H1 (cell line): ENCODE data around the gene DRC7. TPM values are rescaled to one million over a fixed set of nuclear protein-coding genes. Genes with fewer than 3 reads are reported as not detected.

Experiments
- CTCF ChIA-PET: fragments of 300-600 bp; sonication (Branson Sonifier 250); formaldehyde crosslinking; loops from one replicate; lab custom pipeline; 2021; ENCODE audit not compliant: partially characterized antibody; lab: Charles Lee
- POLR2A ChIA-PET: fragments of 300-600 bp; sonication (Branson Sonifier 250); formaldehyde crosslinking; loops from one replicate; lab custom pipeline; 2021; ENCODE audit warnings: inconsistent platforms; ENCODE audit not compliant: partially characterized antibody; lab: Charles Lee
- DNase-seq, 2 experiments: peaks; one replicate each; pipeline versions ENCODE4 v3.0.0 to v3.0.0-alpha.2; 2010 to 2022; ENCODE audit warnings: low spot score in 2 of 2, low read depth in 1 of 2, mixed read lengths in 1 of 2
- FAIRE-seq: peaks from 2 replicates; lab custom pipeline; 2011; peaks lifted over from hg19 to GRCh38; lab: Jason Lieb, UNC
- H2AFZ ChIP-seq: 2 replicates; pipeline ENCODE4 v1.8.1; 2012; ENCODE audit warnings: low read length, inconsistent platforms
- H2AK5ac ChIP-seq: 2 replicates; pipeline ENCODE4 v1.6.1; 2013; ENCODE audit warnings: low read depth, low read length
- H2BK120ac ChIP-seq: replicated peaks from 2 replicates; pipeline ENCODE3; 2013; ENCODE audit warnings: low read depth, low read length, inconsistent platforms
- H2BK12ac ChIP-seq: 2 replicates; pipeline ENCODE4 v1.6.1; 2013; ENCODE audit warnings: low read depth, low read length
- H2BK15ac ChIP-seq: 2 replicates; pipeline ENCODE4 v1.6.1; 2013; ENCODE audit warnings: low read length
- H2BK20ac ChIP-seq: 2 replicates; pipeline ENCODE4 v1.6.1; 2013; ENCODE audit warnings: low read length
- H2BK5ac ChIP-seq: 2 replicates; pipeline ENCODE4 v1.6.1; 2013; ENCODE audit warnings: low read depth, low read length
- H3K14ac ChIP-seq: 2 replicates; pipeline ENCODE4 v1.6.1; 2013; ENCODE audit warnings: inconsistent platforms; ENCODE audit not compliant: insufficient read length
- H3K18ac ChIP-seq: 2 replicates; pipeline ENCODE4 v1.6.1; 2013; ENCODE audit warnings: low read length; ENCODE audit errors: extremely low read depth
- H3K23ac ChIP-seq: 2 replicates; pipeline ENCODE4 v1.6.1; 2013; ENCODE audit warnings: inconsistent platforms; ENCODE audit not compliant: insufficient read length
- H3K23me2 ChIP-seq: 2 replicates; pipeline ENCODE4 v1.6.1; 2013; ENCODE audit warnings: low read depth, low read length
- H3K27ac ChIP-seq: 2 replicates; pipeline ENCODE4 v1.6.1; 2011; ENCODE audit warnings: low read depth, low read length, inconsistent platforms
- H3K27me3 ChIP-seq, 4 experiments: replicated peaks in 1 of 4; 1 replicate in 1 of 4; 2 replicates in 3 of 4; pipeline versions ENCODE4 v1.6.1 to v1.8.1; 2011 to 2013; ENCODE audit warnings: low read length in 3 of 4, mild to moderate bottlenecking in 3 of 4, inconsistent platforms in 2 of 4, mixed read lengths in 2 of 4, moderate library complexity in 1 of 4; ENCODE audit not compliant: control insufficient read depth in 3 of 4, insufficient read depth in 3 of 4; ENCODE audit errors: extremely low read depth in 1 of 4
- H3K36me3 ChIP-seq, 4 experiments: 2 replicates each; pipeline versions ENCODE4 v1.6.1 to v1.8.1; 2011 to 2013; ENCODE audit warnings: mild to moderate bottlenecking in 4 of 4, low read length in 3 of 4, moderate library complexity in 2 of 4, control low read depth in 1 of 4, inconsistent platforms in 1 of 4; ENCODE audit not compliant: insufficient read depth in 4 of 4, control insufficient read depth in 2 of 4
- H3K4ac ChIP-seq: replicated peaks from 2 replicates; pipeline ENCODE3; 2013; ENCODE audit warnings: low read length, low read depth, mixed read lengths, inconsistent platforms; ENCODE audit not compliant: insufficient read length
- H3K4me1 ChIP-seq, 4 experiments: replicated peaks in 1 of 4; 1 replicate in 1 of 4; 2 replicates in 3 of 4; pipeline versions ENCODE4 v1.6.1 to v1.8.1; 2011 to 2013; ENCODE audit warnings: low read length in 3 of 4, inconsistent platforms in 2 of 4, mixed read lengths in 1 of 4; ENCODE audit not compliant: insufficient read depth in 4 of 4, control insufficient read depth in 3 of 4
- H3K4me2 ChIP-seq, 2 experiments: 2 replicates each; pipeline versions ENCODE4 v1.6.1 to v1.8.1; 2011 to 2013; ENCODE audit warnings: low read depth in 2 of 2, low read length in 2 of 2, control low read depth in 1 of 2, inconsistent platforms in 1 of 2, mild to moderate bottlenecking in 1 of 2; ENCODE audit not compliant: insufficient read depth in 1 of 2
- H3K4me3 ChIP-seq, 4 experiments: fragments of 200-600, 300-600 bp in 1 of 4; sonication (generic), shearing (Covaris generic), sonication (Bioruptor Twin) in 1 of 4; 2 replicates each; pipeline versions ENCODE4 v1.5.1 to v1.8.1; 2011 to 2016; ENCODE audit warnings: low read length in 4 of 4, low read depth in 3 of 4, control low read depth in 2 of 4, inconsistent platforms in 2 of 4, mild to moderate bottlenecking in 2 of 4, mixed read lengths in 1 of 4, moderate library complexity in 1 of 4; ENCODE audit not compliant: insufficient read depth in 2 of 4; ENCODE audit errors: extremely low read depth in 1 of 4
- H3K56ac ChIP-seq: replicated peaks from 2 replicates; pipeline ENCODE3; 2013; ENCODE audit warnings: low read depth, mild to moderate bottlenecking, mixed read lengths, low read length, inconsistent platforms; ENCODE audit not compliant: insufficient read length
- H3K79me1 ChIP-seq: 2 replicates; pipeline ENCODE4 v1.6.1; 2013; ENCODE audit warnings: low read depth, low read length, control low read depth
- H3K79me2 ChIP-seq, 2 experiments: 2 replicates each; pipeline versions ENCODE4 v1.6.1 to v1.8.1; 2012 to 2013; ENCODE audit warnings: low read length in 2 of 2, mild to moderate bottlenecking in 2 of 2, inconsistent platforms in 1 of 2; ENCODE audit not compliant: insufficient read depth in 2 of 2, control insufficient read depth in 1 of 2
- H3K9ac ChIP-seq, 4 experiments: replicated peaks in 1 of 4; 1 replicate in 1 of 4; 2 replicates in 3 of 4; pipeline versions ENCODE4 v1.6.1 to v1.8.1; 2011 to 2013; ENCODE audit warnings: low read depth in 3 of 4, low read length in 3 of 4, control low read depth in 2 of 4, mild to moderate bottlenecking in 2 of 4, moderate library complexity in 2 of 4, inconsistent platforms in 1 of 4; ENCODE audit errors: extremely low read depth in 1 of 4
- H3K9me3 ChIP-seq, 2 experiments: 2 replicates each; pipeline versions ENCODE4 v1.6.1 to v1.8.1; 2012 to 2013; ENCODE audit warnings: mild to moderate bottlenecking in 2 of 2, moderate library complexity in 2 of 2, control low read depth in 1 of 2, inconsistent platforms in 1 of 2, low read depth in 1 of 2, low read length in 1 of 2, mixed read lengths in 1 of 2; ENCODE audit not compliant: insufficient read depth in 2 of 2
- H4K20me1 ChIP-seq, 2 experiments: replicated peaks in 1 of 2; 2 replicates each; pipeline versions ENCODE3 to v1.8.1; 2011 to 2013; ENCODE audit warnings: inconsistent platforms in 2 of 2, low read length in 2 of 2, mild to moderate bottlenecking in 1 of 2; ENCODE audit not compliant: insufficient read depth in 2 of 2, control insufficient read depth in 1 of 2
- H4K5ac ChIP-seq: 2 replicates; pipeline ENCODE4 v1.6.1; 2013; ENCODE audit warnings: low read length, low read depth, mixed read lengths, inconsistent platforms; ENCODE audit not compliant: insufficient read length
- H4K8ac ChIP-seq: 2 replicates; pipeline ENCODE4 v1.8.0; 2013; ENCODE audit warnings: mild to moderate bottlenecking, moderate library complexity, low read length, inconsistent platforms; ENCODE audit not compliant: insufficient read depth; ENCODE audit errors: extremely low read depth
- H4K91ac ChIP-seq: replicated peaks from 2 replicates; pipeline ENCODE3; 2013; ENCODE audit warnings: low read length, mixed read lengths, inconsistent platforms; ENCODE audit not compliant: insufficient read length
- ASH2L ChIP-seq: fragments of 200-600, 300-600 bp; sonication (generic); IDR thresholded peaks from one replicate; pipeline ENCODE4 v1.7.1; 2017; ENCODE audit warnings: low read length
- KDM1A ChIP-seq: fragments of 200-600, 300-600 bp; sonication (generic); IDR thresholded peaks from 2 replicates; pipeline ENCODE4 v1.7.1; 2016; ENCODE audit warnings: mild to moderate bottlenecking, low read length, borderline replicate concordance
- SIX5 ChIP-seq: IDR thresholded peaks from 2 replicates; pipeline ENCODE4 v1.6.1; 2011; ENCODE audit warnings: mild to moderate bottlenecking, low read depth, low read length
- WGBS, 2 experiments: shearing (Covaris generic) in 1 of 2; methylation state at CpG; one replicate each; pipeline versions ENCODE4 v1.1.6 to v1.1.7; 2013 to 2015; ENCODE audit warnings: low lambda C conversion rate in 2 of 2, mixed read lengths in 2 of 2, inconsistent platforms in 1 of 2, low coverage in 1 of 2, missing lambda C conversion rate in 1 of 2; ENCODE audit not compliant: insufficient replicate concordance in 2 of 2, insufficient coverage in 1 of 2, insufficient read length in 1 of 2; ENCODE audit errors: extremely low coverage in 1 of 2, missing lambda C conversion rate in 1 of 2; 5-methylcytosine and 5-hydroxymethylcytosine counted together
- polyA plus RNA-seq, 7 experiments: library from polyadenylated mRNA; depleted of rRNA in 3 of 7; stranded (reverse) in 5 of 7; unstranded in 2 of 7; fragments of >200 nt in 5 of 7; fragments of 200-250 nt in 2 of 7; gene quantifications; 1 replicate in 5 of 7; 2 replicates in 1 of 7; 4 replicates in 1 of 7; pipeline versions ENCODE4 v1.2.1 to v1.2.3, GENCODE V29; 2011 to 2013; ENCODE audit warnings: missing spikeins in 2 of 7, mixed read lengths in 2 of 7
- total RNA-seq: library from RNA; stranded (reverse); fragmentation: NEBNext Ultra II Directional; extraction: Animal tissue kit (Norgen Biotek cat#: 25700); gene quantifications from 2 replicates; pipeline ENCODE4 v1.2.1, GENCODE V29; 2021

The DRC7 gene
- total and polyA plus RNA-seq, 2 of the 8 experiments (the other 6 are each of a cell fraction or from before 2014, with no cell fraction given) = 0.14 TPM; not detected in 1

GRCh38 chr16:57656342-57656955, 38.2 kb upstream of the DRC7 start:
- H2BK12ac ChIP-seq = no peak overlapping the region
- no peak for TF ChIP-seq SIX5
- peak; percentile 70; the same call in 1 of the 2 replicates for TF ChIP-seq KDM1A
- no peak for TF ChIP-seq ASH2L
- TF ChIP-seq, all 59 proteins: peak for 1
- H4K20me1 ChIP-seq = no peaks in the 10 kb centered on the region
- no peak overlapping the region for H2AK5ac ChIP-seq
- H3K23me2 ChIP-seq = no peaks in the 10 kb centered on the region
- peaks cover 0 to 3% (median 0%) of the 10 kb centered on the region in 4 experiments; a peak in 3 of 7 replicates for H3K4me1 ChIP-seq
- no peak overlapping the region for H3K9ac ChIP-seq
- no peak overlapping the region for H2AFZ ChIP-seq
- no peak overlapping the region for H3K18ac ChIP-seq
- H3K79me1 ChIP-seq = no peaks in the 10 kb centered on the region
- WGBS, 2 experiments = 89% methylated on average over 9 of the region's 11 CpGs; no CpG with 5 or more reads in 1 of the 2 experiments
- H3K36me3 ChIP-seq = no peaks in the 10 kb centered on the region
- no peak overlapping the region for H3K27ac ChIP-seq
- H4K91ac ChIP-seq = no peak overlapping the region
- no peak overlapping the region for H4K5ac ChIP-seq
- no peak overlapping the region for H3K56ac ChIP-seq
- no peak overlapping the region for H3K4me2 ChIP-seq
- H3K14ac ChIP-seq = no peak overlapping the region
- no peak overlapping the region for H2BK120ac ChIP-seq
- H3K4me3 ChIP-seq = no peak overlapping the region
- H2BK5ac ChIP-seq = no peak overlapping the region
- no peak overlapping the region for H3K4ac ChIP-seq
- no peak overlapping the region for H2BK20ac ChIP-seq
- H4K8ac ChIP-seq = peak overlapping the region; percentile 78
- CTCF ChIA-PET = interaction anchor here (1.5 kb wide), 2 partner anchors 11 to 65 kb away, joined by 4 read pairs; no protein-coding TSS in a partner anchor
- no peak overlapping the region for H3K23ac ChIP-seq
- FAIRE-seq (no peak), DNase-seq (no peak)
- H2BK15ac ChIP-seq = no peak overlapping the region
- H3K27me3 ChIP-seq = no peaks in the 10 kb centered on the region
- POLR2A ChIA-PET = interaction anchor here (1.2 kb wide), 1 partner anchor 19 kb away, joined by 3 read pairs; no protein-coding TSS in a partner anchor
- H3K79me2 ChIP-seq = no peaks in the 10 kb centered on the region
- no peaks in the 10 kb centered on the region for H3K9me3 ChIP-seq
